GM19025 (cell line): ENCODE measurements around the gene PRPF38B.
"Not testable (repeated sequence)": the region's sequence is repeated elsewhere in the genome, so short reads cannot be mapped to it uniquely, and the experiment has no call there.

ENCODE experiments used
- ATAC-seq: cut with Tn5 transposase; IDR thresholded peaks from one replicate; pipeline ENCODE4 v1.9.1; 2021; ENCODE audit warnings: mild to moderate bottlenecking, low read depth, moderate library complexity; ENCODE audit not compliant: unreplicated experiment

The PRPF38B gene, protein sequence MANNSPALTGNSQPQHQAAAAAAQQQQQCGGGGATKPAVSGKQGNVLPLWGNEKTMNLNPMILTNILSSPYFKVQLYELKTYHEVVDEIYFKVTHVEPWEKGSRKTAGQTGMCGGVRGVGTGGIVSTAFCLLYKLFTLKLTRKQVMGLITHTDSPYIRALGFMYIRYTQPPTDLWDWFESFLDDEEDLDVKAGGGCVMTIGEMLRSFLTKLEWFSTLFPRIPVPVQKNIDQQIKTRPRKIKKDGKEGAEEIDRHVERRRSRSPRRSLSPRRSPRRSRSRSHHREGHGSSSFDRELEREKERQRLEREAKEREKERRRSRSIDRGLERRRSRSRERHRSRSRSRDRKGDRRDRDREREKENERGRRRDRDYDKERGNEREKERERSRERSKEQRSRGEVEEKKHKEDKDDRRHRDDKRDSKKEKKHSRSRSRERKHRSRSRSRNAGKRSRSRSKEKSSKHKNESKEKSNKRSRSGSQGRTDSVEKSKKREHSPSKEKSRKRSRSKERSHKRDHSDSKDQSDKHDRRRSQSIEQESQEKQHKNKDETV

DNA sequence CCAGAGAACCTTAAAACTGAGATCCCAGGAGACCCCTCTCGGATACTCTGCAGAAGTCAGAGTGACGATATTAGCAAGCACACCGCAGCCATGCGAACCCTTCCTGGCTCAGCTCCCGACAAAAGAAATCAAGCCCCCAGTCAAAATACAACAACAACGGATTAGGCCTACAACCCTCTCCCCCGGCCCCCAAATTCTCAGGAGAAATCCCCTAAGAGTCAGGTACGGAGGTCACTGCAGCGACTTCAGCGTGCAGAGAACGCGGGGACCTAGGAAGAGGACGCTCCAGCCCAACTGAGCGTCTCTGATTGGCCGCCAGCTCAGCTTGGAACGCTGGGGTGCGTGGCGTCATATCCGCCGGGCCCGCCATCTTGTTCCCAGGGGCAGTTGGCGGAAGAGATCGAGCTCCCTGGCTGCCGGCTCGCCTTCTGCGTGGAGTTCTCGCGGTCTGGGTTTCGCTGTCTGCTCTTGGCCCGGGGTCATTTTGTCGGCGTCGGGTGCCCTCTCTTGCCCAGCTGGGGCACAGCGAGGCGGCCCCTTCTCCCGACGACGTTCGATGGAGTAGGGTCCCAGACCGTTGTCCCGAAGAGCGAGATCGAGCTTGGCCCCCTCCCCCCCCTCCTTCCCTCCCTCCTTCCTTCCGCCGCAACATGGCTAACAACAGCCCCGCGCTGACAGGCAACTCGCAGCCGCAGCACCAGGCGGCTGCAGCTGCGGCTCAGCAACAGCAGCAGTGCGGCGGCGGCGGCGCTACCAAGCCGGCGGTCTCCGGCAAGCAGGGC, at the start of gene PRPF38B:
Gene PRPF38B, plus strand, starts transcription at position 369 of the 782 bp plus-strand sequence. Its CDS starts 282 bp downstream, at position 651.
- ATAC-seq, result peak; percentile 93

DNA sequence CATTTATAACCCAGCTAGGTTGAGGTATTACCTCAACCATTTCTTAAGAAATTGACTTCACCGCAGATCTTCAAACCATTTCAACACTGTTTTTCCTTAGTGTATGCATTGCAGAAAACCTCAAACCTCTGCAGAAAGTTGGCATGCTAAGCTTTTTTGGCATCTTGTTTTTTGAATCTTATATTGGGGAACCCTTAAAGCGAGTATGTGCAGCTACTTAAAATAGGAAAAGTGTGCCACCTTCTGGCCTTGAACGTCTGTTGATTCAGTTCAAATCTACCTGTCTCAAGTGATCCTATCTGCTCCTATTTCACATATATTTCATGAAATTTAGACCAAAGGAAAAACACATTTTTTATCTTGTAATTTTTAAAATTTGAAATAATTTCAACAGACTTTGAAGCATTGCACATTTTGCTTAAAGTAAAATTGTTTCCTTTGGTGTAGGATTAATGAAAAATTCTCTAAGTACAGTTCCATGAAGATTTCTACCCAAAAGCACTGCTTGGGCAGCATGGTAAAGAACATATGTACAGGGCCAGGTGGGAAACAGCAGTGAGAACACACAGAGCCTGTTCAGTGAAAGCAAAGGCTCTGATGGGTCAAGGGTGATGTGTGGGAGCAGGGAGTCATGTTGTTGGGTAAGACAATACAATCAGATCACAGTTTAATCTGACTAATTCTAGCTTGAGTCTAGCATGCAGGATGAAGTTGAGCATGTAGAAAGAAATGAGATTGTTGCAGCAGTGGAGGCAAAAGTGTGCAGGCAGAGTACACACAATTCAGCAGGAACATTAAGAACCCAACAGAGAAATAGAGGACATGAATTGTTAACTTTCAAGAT, 48.4 kb upstream of the PRPF38B start:
- no peak for ATAC-seq

DNA sequence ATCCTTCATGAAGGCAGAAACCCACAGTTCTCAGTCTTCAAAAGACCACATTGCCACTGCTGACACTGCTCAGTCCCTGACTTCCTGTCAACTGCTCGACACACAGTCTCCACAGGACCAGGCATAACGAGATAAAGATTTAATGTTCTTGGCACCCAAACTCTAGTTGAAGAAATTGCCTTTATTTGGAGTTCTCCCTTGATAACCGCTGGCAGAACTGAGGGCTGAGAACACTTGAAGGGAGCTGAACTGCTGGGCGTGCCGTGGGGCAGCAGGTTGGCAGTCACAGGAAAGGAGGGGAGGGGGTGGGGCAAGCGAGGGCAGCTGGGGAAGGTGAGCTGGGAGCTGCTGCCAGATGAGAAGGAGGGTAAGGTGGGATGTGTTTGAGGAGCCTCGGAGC, 47.1 kb upstream of the PRPF38B start:
- no peak for ATAC-seq

DNA sequence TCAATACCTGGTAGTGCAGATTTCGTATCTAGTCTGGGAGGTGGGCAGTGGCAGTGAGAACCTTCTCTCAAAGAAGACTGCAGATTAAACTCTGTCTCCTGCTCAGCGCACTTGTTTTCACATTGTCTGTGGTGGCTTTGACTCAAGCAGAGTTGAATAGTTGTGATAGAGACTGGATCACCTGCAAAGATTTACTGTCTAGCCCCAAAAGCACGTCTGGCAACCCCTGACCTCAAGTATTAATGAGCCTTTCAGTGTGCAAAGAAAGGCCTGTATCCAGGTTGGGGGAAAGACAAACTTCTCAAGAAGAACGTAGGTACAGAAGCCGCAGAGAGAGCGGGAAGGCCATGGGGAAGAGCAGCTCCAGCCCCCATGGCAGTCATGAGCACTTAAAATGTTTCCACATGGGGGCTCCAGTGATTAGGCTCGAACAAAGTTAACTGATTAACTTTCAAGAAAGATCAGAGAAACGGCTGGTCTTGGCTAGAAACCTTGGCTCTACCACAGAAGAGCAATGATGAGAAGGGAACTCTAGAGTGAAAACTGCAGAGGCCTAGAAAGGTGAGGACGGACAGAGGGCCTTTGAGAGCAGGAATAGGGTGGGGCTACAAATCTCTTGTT, 46.4 kb upstream of the PRPF38B start:
- ATAC-seq, result no peak

DNA sequence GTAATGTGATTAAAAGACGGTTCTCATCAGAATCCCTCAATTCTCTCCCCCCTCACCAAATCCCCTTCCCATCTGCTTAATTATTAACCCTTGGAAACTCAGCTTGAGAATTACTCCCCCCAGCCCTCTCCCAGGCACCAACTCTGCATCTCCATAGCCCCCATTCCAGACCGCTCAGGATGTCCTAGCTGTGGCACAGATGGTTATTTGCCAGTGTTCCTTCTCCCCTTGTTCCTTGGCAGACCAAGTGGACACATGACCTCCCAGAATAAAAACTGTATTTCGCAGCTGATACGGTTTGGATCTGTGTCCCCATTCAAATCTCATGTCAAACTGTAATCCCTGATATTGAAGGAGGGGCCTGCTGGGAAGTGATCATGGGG, 45.9 kb upstream of the PRPF38B start:
- ATAC-seq, result no peak

DNA sequence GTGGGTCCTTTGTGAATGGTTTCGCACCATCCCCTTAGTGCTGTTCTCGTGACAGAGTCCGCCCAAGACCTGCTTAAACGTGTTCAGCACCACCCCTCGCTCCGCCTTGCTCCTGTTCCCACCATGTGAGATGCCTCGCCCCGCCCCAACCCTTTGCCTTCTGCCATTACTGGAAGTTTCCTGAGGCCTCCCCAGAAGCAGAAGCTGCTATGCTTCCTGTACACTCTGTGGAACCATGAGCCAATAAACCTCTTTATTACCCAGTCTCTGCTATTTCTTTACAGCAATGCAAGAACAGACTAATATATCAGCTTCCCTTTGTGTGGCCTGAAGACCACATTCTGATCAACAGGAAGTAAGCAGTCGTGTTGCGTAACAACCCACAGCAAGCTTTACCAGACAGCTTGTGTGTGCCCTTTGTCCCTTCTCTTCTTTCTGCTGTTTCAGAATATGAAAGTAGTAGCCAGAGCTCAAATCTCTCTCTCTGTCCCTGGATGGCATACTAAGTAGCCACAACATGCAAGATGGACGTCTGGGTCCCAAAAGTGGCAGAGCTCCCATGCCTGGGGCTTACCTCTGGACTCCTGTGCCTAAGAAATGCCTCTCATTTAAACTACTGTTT, 45.4 kb upstream of the PRPF38B start:
- peak; percentile 60 for ATAC-seq

DNA sequence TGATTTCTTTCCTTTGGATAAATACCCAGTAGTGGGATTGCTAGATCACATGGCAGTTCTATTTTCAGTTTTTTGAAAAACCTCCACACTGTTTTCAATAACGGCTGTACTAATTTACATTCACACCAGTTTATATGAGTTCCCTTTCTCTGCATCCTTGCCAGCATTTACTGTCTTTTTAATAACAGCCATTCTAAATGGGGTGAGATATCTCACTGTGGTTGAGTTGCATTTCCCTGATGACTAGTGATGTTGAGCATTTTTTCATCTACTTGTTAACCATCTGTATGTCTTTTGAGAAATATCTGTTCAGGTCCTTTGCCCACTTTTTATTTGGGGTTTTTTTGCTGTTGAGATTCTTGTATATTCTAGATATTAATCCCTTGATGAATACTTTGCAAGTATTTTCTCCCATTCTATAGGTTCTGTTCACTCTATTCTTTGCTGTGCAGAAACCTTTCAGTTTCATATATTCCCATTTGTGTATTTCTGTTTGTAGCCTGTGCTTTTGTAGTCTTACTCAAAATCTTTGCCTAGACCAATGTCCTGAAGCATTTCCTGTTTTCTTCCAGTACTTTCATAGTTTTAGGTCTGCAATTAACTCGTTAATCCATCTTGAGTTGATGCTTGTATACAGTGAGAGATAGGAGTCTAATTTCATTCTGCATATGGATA, 38.5 kb upstream of the PRPF38B start:
- no peak for ATAC-seq

DNA sequence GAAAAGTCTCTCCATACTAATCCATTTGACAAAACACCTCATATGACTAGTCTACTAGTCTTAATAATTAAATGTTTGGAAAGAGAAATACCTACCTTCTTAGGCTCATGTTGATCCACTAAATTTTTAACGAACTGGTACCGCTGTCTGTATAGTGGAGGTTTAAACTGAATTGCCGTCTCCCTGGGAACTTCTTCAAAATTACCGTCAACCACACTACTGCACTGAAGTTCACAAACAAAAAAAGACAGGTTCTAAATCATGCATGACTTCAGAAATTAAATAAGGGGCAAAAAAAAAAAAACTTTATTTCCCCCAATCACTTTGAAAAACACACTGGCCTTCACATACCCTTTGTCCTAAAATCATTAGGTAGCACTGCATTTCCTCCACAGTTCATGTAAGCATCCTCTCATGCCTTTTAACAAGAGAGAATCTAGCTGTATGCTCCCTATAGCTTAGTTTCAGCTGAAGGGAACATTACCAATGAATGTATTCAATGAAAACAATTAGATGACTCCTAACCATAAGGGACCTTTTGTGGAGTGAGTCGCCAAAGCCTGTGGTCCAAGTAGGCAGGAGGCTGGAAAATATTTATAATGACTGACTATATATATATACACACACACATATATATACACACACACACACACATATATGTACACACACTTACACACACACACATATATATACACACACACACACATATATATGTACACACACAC, 34.6 kb upstream of the PRPF38B start:
- no peak for ATAC-seq

DNA sequence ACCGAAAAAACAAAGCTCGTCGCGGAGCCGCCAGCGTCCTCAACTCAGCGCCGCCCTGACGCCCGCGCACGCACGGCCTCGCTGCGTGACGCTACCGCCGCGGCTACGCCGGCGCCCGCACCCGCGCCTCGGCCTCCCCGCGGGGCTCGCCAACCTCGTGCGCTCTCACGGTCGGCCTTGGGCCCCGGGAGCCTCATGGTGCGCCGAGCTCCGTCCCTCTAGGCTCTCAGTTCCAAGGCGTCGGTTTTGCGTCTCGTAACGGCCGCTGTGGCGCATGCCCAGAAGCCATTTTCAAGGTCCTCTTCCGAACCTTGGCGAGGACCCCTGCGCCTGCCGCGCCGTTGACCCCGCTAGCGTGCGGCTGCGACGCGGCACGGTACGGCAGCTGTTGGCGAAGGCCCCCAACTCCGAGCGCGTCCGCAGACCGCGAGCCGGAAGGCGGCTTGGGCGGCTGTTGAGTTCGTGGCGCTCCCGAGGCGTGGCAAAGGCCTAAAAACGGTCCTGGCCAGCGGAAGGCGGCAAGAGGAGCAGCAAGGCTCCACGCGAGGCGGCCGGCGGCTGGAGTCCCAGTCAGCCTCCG, 31.0 kb upstream of the PRPF38B start, which contains the start of gene HENMT1:
Gene HENMT1, minus strand, starts transcription at position 64 of the 580 bp plus-strand sequence. CDS start 1,209 bp downstream, outside the sequence.
- peak; percentile 85 for ATAC-seq

DNA sequence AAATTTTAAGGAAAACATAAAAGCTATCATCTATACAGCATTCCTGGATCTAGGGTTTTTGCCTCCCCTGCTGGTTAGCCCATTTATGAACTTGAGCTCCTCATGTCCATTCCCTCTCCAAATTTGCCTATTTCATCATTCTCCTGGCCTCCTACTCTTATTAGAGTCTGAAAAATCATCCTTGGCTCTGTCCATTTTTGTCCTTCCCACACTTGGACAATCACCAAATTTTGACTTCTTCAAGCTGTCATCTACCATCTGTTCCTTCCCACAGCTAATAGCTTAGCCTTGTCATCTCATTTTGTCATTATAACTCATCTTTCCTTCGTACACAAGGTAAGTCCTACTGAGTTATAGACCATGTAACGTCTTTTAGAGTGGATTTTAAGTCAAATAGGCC, 29.0 kb upstream of the PRPF38B start:
- no peak for ATAC-seq

DNA sequence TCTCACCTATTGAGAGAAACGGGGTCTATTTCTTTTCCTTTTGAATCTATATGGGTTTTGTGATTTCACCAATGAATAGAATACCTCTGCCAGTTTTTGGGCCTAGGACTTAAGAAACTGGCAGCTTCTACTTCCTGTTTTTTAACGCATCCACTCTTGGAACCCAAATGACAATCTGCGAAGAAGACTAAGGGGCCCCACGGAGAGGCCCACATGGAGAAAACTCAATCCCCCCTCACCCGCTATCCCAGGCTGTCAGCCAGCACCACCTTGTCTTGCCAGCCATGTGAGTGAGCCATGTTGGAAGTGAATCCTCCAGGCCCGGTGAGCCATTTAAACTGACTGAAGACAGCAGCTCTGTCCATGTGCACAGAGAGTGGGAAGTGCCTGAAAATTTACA, 27.6 kb upstream of the PRPF38B start:
- ATAC-seq, result no peak

DNA sequence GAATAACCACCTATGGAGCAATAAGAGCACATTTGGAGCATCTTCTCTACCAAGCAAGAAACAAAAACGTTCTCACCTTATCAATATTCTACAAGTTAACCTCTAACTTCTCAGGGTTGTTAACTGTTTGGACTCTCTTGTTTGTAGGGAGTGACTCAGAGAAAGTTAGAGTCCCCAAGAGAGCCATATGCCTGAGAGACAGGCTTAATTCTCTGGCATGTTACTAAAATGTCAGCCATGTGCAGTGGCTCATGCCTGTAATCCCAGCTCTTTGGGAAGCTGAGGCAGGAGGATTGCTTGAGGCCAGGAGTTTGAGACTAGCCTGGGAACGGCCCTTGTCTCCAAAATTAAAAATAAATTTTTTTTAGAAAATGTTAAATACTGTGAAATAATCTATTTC, 27.0 kb upstream of the PRPF38B start:
- ATAC-seq, result no peak

DNA sequence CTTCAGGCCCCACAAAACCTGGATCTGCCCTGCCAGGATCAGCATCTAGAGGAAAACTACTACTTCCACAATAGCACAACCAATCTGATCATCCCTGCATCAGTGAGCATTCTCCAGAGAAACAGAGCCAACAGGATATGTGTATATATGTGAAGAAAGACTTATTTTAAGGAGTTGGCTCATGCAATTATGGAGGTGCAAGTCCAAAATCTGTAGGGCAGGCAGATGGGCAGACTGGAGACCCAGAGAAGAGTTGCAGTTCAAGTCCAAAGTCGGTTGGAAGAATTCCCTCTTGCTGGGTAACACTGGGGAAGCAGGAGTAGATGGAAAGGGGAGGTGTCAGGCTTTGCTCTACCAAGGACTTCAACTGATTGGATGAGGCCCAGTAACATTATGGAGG, 26.3 kb upstream of the PRPF38B start:
- no peak for ATAC-seq

DNA sequence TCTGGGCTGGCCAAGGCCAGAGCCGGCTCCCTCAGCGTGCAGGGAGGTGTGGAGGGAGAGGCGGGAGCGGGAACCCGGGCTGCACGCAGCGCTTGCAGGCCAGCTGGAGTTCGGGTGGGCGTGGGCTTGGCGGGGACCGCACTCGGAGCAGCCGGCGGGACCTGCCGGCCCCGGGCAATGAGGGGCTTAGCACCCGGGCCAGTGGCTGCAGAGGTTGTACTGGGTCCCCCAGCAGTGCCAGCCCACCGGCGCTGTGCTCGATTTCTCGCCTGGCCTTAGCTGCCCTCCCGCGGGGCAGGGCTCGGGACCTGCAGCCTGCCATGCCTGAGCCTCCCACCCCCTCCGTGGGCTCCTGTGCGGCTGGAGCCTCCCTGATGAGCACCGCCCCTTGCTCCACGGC, 24.7 kb upstream of the PRPF38B start:
- ATAC-seq, result not testable (repeated sequence)

DNA sequence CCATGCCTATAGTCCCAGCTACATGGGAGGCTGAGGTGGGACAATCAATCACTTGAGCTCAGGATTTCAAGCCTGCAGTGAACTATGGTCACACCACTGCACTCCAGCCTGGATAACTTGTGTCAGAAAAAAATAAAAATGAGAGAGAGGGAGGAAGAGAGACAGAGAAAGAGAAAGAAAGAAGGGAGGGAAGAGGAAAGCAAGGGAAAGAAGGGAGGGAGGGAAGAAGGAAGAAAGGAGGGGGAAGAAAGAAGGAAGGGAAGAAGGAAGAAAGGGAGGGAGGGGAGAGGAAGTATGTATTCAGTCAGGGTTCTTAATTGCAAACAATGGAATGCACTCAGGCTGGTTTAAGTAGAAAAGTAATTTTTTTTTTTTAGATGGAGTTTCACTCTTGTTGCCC, 23.3 kb upstream of the PRPF38B start:
- no peak for ATAC-seq

DNA sequence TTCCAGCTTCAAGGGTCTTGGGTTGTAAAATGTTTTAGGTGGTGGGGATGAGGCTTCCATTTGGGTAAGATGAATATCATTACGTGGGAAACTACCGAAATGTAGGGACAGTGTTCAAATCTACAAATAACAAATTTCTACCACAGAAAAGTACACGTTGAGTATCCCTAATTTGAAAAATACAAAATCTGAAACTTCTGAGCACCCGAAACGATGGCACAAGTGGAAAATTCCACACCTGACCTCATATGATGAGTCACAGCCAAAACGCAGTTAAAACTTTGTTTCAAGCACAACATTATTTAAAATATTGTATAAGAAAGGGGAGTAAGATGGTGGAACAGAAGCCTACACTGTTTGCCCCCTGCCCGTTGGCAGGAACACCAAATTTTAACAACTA, 22.4 kb upstream of the PRPF38B start:
- ATAC-seq, result no peak

DNA sequence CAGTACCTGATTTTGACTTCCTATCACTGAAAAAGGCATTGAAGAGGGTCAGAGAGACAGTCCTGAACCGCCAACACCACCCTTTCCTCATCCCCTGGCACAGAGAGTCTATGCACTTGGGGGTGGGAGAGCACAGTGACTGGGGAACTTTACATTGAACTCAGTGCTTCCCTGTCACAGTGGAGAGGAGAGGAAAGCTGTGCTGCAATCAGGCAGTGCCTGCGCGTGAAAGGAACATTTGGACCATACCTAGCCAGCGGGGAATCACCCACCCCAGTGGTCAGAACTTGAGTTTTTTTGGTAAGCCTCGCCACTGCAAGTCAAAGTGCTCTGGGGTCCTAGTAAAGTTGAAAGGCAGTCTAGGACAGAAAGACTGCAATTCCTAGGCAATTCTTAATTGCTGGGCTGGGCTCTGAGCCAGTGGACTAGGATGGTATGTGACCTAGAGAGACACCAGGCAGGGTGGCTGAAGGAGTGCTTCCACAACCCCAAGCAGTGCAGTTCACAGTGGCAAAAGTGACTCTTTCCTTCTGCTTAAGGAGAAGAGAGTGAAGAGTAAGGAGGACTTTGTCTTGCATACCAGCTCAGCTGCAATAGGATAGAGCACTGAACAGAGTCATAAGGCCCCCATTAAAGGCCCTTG, 21.9 kb upstream of the PRPF38B start:
- ATAC-seq, result no peak

DNA sequence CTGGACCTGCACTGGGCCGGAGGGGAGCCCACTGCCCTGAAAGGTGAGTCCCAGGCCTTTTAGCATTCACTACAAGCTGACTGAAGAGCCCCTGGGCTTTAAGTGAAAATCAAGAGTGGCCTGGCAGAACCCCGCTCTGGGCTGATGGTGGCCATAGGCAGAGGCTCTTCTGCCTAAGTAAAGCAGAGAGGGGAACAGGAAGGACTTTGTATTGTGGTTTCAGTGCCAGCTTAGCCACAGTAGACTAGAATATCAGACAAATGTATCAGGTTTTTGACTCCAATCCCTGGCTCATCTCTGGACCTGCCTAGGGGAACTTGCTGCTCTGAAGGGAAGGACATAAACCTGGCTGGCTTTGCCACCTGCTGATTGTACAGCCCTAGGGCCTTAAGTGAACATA, 21.0 kb upstream of the PRPF38B start:
- no peak for ATAC-seq
